GM12864 (cell line): ENCODE measurements around the gene HMGCS1.

ENCODE experiments used
- DNase-seq: peaks from one replicate; pipeline ENCODE4 v3.0.0-alpha.2; 2011; ENCODE audit warnings: low read depth
- H3K4me3 ChIP-seq: 2 replicates; pipeline ENCODE4 v1.5.1; 2011; ENCODE audit warnings: mild to moderate bottlenecking, low read depth, low read length, control low read depth
- TF ChIP-seq, protein P1 (sequence below): IDR thresholded peaks from 2 replicates; pipeline ENCODE4 v1.5.1; 2011; ENCODE audit warnings: low read depth, mild to moderate bottlenecking, moderate library complexity, low read length, control low read depth, inconsistent platforms; ENCODE audit errors: missing control alignments

The HMGCS1 gene

GRCh38 chr5:43295202-43295601 is 18.0 kb downstream of the HMGCS1 start:
- TF ChIP-seq, protein P1, sequence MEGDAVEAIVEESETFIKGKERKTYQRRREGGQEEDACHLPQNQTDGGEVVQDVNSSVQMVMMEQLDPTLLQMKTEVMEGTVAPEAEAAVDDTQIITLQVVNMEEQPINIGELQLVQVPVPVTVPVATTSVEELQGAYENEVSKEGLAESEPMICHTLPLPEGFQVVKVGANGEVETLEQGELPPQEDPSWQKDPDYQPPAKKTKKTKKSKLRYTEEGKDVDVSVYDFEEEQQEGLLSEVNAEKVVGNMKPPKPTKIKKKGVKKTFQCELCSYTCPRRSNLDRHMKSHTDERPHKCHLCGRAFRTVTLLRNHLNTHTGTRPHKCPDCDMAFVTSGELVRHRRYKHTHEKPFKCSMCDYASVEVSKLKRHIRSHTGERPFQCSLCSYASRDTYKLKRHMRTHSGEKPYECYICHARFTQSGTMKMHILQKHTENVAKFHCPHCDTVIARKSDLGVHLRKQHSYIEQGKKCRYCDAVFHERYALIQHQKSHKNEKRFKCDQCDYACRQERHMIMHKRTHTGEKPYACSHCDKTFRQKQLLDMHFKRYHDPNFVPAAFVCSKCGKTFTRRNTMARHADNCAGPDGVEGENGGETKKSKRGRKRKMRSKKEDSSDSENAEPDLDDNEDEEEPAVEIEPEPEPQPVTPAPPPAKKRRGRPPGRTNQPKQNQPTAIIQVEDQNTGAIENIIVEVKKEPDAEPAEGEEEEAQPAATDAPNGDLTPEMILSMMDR, result no peak
- H3K4me3 ChIP-seq, result no peak overlapping the region
- no peak for DNase-seq

DNA sequence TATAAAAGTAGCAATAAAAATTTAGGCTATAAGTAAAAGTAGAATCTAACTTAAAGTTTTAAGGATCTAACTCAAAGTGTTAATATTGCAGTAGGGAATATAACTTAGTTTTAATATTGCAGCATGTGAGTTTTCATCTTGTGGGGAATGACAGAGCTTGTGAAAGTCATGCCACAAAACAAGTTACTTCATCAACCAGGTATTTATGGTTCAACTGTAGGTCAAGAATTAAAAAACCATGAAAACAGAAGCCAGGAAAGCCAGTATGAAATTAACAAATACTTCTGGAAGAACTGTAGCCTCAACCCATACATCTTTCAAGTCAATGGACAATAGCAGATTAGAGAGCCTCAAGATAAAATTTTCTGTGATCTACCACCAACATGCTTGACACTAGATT is 19.0 kb downstream of the HMGCS1 start:
- H3K4me3 ChIP-seq, result no peak overlapping the region
- TF ChIP-seq, protein P1, result no peak
- no peak for DNase-seq

DNA sequence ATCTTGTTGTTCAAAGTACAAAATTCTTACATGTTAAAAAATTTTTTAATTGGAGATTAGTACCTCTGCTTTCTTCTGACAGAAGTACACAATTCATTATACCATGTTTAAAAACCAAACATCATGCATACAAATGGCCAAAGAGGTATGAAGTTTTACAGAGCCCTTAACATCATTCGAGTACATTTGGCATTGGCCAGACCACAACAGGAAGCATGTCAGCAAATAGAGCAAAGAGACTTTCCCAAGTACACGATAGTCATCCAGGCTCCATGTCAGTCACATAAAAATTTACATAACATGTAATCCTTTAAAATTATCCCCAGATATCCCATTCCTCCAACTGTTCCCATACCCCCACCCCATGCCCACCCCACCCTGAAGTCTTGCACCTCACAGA is 22.5 kb downstream of the HMGCS1 start:
- no peak overlapping the region for H3K4me3 ChIP-seq
- TF ChIP-seq, protein P1, result no peak
- no peak for DNase-seq

DNA sequence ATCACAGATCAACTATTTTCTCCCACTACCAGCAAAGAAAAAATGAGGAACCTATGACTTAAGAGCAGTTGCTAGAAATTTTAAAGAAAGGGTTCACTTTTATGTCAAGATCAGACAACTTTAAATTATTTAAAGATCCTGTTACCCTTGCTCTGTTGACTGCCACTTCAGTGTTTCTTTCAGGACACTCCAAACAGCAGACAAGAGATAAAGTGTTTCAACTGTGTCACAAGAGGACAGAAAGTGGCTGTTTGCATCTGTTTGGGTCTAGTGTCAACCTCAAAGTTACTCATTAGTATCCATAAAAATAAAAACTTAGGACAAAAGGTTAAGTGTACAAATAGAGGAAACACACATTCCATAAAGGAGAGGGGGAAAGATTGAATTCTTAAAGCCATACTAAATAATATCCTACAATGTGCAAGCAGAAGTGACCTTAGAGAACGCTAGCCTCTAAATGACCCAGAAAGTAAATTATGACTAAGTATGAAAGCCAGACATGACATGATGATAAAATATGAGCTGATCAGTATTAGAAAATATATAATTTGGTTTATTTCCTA is 24.9 kb downstream of the HMGCS1 start:
- TF ChIP-seq, protein P1, result no peak
- DNase-seq, result no peak

GRCh38 chr5:43287493-43287892 is 25.7 kb downstream of the HMGCS1 start:
- TF ChIP-seq, protein P1, result no peak
- no peak overlapping the region for H3K4me3 ChIP-seq
- DNase-seq, result no peak

More for the DNA sequence above, 24.9 kb downstream of the HMGCS1 start:
- no peak overlapping the region for H3K4me3 ChIP-seq

DNA sequence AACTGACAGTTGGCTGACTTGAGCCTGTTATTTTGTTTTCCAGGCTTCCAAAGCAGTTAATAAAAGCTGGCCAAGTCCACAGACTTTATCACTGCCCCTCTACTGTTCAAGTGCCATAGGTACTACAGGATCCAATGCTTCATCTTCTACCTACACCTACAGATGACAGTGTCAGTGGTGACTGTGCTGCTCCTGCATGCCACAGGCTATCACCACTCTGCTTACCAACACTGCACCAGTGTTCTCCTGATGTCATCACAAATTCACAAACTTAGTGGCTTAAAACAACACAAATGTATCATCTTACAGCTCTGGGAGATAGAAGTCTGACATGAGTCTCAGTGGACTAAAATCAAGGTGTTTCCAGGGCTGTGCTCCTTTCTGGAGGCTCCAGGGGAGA is 26.6 kb downstream of the HMGCS1 start:
- DNase-seq, result no peak
- TF ChIP-seq, protein P1, result no peak
- no peak overlapping the region for H3K4me3 ChIP-seq
